ENCODE results near the gene PTPN22.

DNA sequence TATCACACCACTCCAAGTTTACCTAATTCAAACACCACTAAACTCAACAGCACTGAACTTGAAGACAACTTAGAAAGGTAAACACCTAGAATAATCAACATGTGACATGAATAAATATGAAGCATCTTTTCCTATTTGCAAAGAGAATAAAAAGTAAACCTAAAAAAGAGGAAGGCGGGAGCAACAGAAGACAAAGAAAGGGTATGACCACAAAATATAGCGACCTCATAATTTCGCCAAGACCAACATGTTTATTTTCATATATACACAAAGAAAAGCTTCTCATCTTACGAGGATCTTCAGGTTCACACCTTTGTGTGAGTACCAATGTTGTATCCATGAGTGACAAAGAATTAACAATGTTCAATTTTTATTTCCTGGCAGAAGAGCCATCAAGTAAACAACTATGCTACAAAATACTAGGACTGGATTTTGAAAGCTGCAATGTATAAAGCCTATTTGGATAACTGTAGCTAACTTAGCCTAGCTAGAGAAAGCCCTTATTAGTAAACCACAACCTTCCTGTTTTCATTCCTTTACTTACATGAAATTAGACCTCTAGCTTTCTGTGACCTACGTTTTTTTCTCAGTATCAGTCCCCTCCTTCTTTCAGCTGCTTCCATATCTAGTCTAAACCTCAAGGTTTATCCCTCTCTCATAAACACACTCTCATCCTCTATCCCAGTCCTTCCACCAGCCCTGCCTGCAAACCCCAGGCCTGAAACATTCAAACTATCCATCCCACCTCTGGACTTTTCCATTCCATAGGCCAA is 91.0 kb downstream of the PTPN22 start:
- TF ChIP-seq, protein P1, sequence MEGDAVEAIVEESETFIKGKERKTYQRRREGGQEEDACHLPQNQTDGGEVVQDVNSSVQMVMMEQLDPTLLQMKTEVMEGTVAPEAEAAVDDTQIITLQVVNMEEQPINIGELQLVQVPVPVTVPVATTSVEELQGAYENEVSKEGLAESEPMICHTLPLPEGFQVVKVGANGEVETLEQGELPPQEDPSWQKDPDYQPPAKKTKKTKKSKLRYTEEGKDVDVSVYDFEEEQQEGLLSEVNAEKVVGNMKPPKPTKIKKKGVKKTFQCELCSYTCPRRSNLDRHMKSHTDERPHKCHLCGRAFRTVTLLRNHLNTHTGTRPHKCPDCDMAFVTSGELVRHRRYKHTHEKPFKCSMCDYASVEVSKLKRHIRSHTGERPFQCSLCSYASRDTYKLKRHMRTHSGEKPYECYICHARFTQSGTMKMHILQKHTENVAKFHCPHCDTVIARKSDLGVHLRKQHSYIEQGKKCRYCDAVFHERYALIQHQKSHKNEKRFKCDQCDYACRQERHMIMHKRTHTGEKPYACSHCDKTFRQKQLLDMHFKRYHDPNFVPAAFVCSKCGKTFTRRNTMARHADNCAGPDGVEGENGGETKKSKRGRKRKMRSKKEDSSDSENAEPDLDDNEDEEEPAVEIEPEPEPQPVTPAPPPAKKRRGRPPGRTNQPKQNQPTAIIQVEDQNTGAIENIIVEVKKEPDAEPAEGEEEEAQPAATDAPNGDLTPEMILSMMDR (IDR thresholded peaks at IDR 0.05), result no peak
- TF ChIP-seq POLR2A (IDR thresholded peaks at IDR 0.05), result no peak
